HG03108 (cell line): ENCODE data around the gene SEMA5A.

Source experiments
- ATAC-seq: cut with Tn5 transposase; IDR thresholded peaks from one replicate; pipeline ENCODE4 v1.9.1; 2021; ENCODE audit warnings: moderate library complexity; ENCODE audit not compliant: unreplicated experiment

SEMA5A gene

GRCh38 chr5:9451037-9451436 is 94.8 kb downstream of the SEMA5A start:
- ATAC-seq, result no peak

- ATAC-seq, result no peak
Measured at GRCh38 chr5:9447691-9448090, 98.2 kb downstream of the SEMA5A start.

- ATAC-seq, result no peak
Measured at GRCh38 chr5:9445826-9446388, 100.0 kb downstream of the SEMA5A start.

- no peak for ATAC-seq
Measured at GRCh38 chr5:9444346-9444745, 101.5 kb downstream of the SEMA5A start.

DNA sequence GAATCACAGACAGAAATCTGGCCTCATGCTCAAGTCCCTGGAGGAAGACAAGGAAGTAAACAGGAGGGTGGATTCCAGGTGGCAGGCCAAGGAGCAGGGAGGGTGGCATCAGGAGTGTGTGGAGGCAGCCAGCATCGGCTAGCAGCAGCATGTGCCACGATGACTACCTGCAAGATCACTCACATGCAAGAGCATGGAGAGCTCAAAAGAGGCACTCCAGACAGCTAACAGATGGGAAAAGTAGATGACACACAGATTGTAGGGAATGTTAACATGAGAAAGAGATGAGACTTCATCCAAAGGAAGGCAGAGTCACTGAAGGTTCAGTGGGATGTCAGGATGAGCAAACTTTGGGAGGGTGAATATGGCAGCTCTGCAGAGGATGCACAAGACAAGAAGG is 104.3 kb downstream of the SEMA5A start:
- no peak for ATAC-seq

DNA sequence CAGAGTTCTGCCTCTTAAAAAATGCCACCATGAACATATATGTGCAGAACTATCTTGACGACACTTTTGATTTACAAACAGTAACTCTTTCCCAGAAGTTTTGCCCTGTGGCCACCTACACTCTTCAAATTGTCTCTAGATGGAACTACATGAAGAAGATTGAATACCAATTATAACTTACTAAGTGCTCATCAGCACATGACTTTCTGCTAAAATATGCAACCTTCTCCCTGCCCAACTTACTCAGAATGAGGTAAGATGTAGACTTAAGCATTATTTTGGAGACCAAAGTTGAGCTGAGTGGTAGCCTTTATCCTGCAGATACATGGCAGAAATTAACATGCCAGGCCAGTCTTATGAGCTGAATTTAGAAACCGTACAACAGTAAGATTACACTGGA is 105.4 kb downstream of the SEMA5A start:
- ATAC-seq, result no peak

GRCh38 chr5:9439531-9440292 is 106.2 kb downstream of the SEMA5A start:
- ATAC-seq, result no peak

- ATAC-seq, result no peak
Measured at GRCh38 chr5:9438596-9439354, 107.1 kb downstream of the SEMA5A start.

DNA sequence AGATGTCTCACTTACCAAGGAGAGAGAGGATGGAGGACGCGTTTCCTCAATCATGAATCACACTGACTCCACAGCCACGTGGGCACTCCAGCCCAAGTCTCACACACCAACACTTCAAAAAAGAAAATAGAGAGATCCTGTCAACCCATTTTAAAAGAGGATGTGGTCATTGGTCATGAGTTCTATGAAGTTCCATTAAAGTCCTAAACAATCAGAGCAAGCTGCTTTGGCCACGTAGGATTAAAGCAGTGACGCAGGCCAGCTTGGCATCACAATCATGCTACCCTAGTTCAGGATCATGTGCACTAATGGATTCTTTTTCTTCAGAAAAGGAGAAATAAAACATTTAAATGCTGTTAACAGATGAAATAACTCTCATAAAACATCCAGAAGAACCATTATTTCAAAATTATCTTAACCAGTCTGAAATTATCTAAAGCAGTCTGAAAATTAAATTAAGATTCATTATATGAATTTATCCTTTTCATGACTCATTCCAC is 108.1 kb downstream of the SEMA5A start:
- no peak for ATAC-seq

DNA sequence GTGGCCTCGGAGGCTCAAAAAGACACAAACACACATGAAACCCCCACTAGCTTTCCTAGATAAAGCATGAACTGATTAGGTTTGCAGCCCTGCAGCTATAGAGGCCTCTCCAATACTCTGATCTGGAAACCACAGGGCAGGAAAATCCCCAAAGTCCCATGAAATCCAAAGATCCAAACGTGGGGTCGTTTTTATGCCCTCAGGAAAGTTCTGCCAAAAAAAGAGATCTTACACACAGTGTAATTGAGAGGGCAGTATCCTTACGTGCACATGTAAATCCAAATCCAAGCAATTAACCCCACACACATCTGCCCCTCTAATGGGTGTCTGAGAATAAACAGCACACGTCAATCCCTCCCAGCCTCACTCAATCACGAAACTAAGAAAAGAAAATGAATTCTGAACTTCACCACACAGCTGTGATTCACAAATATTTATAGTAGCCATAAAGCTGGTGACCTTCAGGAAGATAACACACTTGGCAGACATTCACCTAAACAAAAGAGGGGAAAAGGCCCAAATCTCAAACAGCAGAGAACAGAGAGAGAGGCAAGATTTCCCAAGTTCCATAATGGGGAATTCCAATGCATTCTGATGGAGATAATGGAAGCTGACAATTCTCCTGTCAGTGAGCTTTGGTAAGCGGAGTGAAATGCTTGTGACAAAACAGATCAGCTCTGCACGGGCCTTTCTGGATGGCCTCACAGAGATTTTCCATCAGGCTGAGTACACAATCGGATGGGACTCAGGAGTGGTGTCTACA is 114.2 kb downstream of the SEMA5A start:
- no peak for ATAC-seq

DNA sequence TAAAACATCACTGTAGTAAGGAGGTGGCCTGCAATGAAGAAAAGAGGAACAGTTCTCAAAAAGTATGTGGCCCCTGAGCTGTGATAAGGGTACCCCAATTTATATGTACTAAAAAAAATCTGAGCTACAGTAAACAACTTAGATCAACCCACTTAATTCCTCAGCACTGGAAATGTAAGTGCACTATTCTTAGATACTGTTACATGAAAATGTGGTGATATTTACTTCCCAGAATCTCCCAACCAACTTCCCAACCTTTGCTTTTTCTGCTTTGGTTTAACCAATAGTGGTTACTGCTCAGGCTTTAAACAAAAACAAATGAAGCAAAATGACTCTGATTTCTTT is 114.8 kb downstream of the SEMA5A start:
- no peak for ATAC-seq

DNA sequence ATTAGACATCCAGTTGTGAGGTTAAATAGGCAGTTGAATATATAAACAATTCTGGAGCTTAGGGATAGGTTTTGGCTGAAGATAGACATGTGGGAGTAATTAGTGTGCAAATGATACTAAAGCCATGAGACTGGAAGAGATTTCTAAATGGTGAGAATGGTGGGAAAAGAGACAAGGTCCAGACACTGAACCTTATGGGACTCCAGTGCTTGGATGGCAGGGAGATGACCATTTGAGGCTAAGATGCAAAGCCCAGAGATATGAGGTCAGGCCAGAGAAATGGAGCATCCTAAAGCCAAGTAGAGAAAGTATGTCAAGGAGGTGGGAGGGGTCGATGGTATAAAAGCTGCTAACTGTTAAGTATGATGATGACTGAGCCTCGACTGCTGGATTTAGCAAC is 115.6 kb downstream of the SEMA5A start:
- ATAC-seq, result no peak

DNA sequence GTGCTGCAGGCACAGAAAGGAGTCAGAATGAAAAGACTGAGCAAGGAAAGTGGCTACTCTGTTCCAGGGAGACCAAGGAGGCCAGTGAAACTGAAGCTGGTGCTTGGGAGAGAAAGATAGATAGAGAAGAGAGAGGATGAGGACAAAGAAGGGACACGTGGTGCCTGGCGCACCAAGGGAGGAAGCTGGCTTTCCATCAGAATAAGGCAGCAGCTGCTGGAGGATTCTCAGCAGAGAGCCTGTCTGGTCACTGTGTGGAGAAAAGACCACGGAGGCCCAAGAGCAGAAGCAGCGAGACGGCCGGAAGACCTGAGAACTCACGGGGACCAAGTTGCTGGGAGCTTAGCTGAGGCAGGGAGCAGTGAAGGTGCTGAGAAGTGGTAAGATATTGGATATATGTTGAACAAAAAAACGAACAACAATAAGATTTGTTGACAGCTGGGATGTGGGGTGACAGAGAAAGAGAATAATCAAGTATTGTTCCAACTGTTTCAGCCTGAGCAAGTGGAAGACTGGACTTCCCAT is 116.1 kb downstream of the SEMA5A start:
- no peak for ATAC-seq

GRCh38 chr5:9428272-9428671 is 117.6 kb downstream of the SEMA5A start:
- no peak for ATAC-seq

DNA sequence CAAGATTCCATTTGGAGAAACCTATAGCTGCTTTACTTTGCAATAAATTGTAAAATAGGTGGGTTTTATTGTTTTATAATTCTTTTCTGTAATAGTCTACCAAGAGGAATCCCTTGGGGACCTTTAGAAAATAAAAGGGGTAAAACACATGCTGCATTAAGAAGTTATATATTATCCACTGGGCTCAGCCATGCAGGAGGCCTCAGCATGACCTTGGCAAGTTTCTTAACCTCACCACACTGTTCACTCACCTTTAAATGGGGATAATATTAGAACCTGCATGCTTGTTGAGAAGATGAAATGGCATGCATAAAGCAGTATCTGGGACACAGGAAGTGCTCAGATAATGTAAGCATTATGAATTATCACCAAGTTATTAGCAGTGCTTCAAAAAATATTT is 120.2 kb downstream of the SEMA5A start:
- ATAC-seq, result no peak

DNA sequence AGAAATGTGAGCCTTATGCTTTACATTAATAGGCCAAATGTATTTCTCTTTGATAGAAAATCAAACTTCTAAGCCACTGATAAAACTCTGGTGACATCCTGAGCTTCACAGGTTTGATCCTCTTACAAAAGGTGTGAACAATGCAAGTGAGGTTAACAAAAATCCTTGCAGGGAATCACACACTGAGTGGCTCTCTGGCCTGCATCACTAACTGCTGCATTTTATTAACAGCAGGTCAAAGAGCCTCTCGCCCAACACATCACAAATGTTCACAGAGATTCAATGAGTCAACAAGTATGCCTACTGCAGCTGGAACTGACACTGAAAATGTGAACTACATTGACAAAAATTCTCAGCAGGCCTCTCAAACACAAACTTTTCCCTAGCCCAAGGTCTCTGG is 122.3 kb downstream of the SEMA5A start:
- ATAC-seq, result no peak

GRCh38 chr5:9421884-9422283 is 124.0 kb downstream of the SEMA5A start:
- ATAC-seq, result no peak

DNA sequence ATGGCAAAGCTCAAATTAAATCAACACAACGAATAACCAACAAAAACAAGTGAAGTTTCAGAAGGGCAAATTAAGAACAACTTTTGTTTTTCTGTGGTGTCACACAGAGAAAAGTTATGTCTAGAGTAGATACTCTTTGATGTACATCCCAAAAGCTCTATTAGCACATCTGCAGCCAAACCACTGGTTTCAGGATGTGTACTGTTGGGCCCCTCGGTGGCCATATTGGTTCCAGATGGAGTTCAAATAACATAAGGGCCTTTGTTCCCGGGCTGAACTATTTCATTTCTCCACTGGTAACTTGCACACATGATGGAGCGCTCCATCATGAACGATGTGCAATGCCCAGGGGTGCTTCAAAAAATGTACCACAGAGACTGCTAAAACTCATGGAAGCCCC is 126.1 kb downstream of the SEMA5A start:
- ATAC-seq, result no peak

- ATAC-seq, result no peak
Measured at GRCh38 chr5:9415566-9415965, 130.3 kb downstream of the SEMA5A start.

DNA sequence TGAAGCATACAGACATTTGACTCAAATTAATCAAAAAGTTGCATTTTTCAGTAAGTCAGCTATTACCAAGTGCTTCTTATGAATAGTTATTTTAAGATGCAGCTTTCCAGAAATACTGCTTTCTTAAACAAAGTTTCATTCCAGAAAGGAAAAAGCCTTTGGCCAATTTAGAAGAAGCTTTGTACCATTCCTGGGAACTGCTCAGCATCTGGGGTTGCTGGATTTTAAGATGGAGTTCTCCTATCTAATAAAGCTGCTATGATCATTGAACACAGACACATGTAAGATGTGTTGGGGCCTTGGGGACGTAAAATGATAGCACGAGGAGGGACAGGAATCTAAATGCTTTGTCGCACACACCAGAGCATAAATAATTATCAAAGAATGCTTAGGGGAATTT is 130.8 kb downstream of the SEMA5A start:
- ATAC-seq, result no peak

DNA sequence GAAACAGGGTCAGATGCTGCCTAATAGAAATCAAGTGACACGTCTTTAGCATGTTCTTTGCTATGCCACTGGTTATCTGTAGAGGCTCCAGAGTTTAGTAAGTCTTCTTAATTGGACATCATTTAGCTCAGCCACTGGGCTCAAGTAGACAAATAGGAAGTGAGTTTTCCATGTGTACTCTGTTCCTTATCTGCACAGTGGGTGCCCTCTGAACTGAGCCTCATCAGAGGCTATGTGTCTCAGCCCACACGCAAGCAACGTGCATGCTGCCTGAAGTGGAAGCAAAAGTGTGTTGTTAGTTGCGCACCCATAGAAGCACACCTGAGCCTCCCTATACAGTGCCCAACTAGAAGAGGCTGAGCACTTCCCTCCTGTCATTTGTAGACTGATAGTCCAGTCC is 134.7 kb downstream of the SEMA5A start:
- no peak for ATAC-seq
